ENCODE results near the gene MYO7B. TPM values are rescaled to one million over a fixed set of nuclear protein-coding genes. Genes with fewer than 3 reads are reported as not detected.

Gene MYO7B
- total RNA-seq, 2 experiments from 2014 or later: 3.3 TPM; not detected in 1

DNA sequence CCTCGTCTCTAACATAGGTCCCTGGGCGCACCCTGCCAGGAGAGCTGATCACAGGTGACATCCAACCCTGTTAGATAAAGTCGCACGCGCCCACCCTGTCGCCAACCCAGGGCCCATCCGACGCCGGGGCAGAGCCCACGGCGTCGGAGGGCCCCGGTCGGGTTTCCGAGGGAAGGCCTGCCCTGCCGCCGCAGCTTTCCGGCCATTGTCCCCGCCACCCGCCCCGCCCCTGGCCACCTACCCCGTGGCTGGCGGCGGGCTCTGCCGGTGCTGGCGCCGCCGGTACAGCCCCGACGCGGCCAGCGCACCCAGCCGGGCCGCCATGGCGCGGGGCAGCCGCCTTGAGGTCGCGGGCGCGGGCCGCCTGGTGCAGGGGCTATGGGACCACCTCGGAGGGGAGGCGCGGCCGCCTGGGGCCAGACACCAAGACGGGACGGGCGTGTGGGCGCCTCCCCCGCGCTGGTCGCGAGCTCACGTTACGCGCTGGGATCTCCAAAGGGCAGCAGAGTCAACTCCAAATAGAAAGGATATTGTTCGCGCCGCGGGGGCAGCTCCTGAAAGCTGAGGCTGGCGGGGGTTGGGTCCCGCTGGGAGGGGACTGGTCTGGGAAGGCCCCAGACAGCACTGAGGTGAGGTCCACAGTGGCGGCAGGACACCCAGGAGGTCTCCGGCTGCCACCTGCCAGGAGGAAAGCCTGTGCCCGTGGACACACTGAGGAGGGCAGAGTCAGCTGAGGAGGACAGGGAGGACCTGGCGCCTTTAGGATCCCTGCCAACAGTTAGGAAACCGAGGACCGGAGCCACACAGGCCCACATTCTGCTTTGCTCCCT is 128.8 kb downstream of the MYO7B start:
- no peaks in the 10 kb centered on the region; the same call in 1 of the 2 replicates for H3K9me3 ChIP-seq (ENCODE audit: low read length)
- CTCF ChIA-PET (ENCODE audit: unreplicated experiment): no interaction called here
- no peak overlapping the region for H3K4me2 ChIP-seq (ENCODE audit: low read length)
- no peak overlapping the region for H3K4me3 ChIP-seq (ENCODE audit: low read depth, low read length, poor library complexity, severe bottlenecking)
- no peaks in the 10 kb centered on the region for H3K36me3 ChIP-seq (ENCODE audit: insufficient read depth, low read length)
- no peaks in the 10 kb centered on the region for H3K9me2 ChIP-seq (ENCODE audit: insufficient read depth, low read length)
- H3K27ac ChIP-seq (ENCODE audit: low read depth, low read length, poor library complexity, severe bottlenecking): no peak overlapping the region
- no peaks in the 10 kb centered on the region for H4K20me1 ChIP-seq (ENCODE audit: insufficient read depth, low read length)
- TF ChIP-seq EZH2phosphoT487 (IDR thresholded peaks at IDR 0.05; ENCODE audit: borderline replicate concordance, low read depth, low read length): no peak
- TF ChIP-seq, protein P1, sequence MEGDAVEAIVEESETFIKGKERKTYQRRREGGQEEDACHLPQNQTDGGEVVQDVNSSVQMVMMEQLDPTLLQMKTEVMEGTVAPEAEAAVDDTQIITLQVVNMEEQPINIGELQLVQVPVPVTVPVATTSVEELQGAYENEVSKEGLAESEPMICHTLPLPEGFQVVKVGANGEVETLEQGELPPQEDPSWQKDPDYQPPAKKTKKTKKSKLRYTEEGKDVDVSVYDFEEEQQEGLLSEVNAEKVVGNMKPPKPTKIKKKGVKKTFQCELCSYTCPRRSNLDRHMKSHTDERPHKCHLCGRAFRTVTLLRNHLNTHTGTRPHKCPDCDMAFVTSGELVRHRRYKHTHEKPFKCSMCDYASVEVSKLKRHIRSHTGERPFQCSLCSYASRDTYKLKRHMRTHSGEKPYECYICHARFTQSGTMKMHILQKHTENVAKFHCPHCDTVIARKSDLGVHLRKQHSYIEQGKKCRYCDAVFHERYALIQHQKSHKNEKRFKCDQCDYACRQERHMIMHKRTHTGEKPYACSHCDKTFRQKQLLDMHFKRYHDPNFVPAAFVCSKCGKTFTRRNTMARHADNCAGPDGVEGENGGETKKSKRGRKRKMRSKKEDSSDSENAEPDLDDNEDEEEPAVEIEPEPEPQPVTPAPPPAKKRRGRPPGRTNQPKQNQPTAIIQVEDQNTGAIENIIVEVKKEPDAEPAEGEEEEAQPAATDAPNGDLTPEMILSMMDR (conservative IDR thresholded peaks at IDR 0.05; ENCODE audit: low read length): no peak
- POLR2A ChIA-PET: interaction anchor here (0.5 kb wide), 1 partner anchor 16 kb away, joined by 3 read pairs; no protein-coding TSS in a partner anchor
- H2AFZ ChIP-seq (ENCODE audit: low read length): no peak overlapping the region
- no peak for DNase-seq (ENCODE audit: low spot score)
- no peaks in the 10 kb centered on the region for H3K79me2 ChIP-seq (ENCODE audit: insufficient read depth, low read depth, low read length)
- intact Hi-C loops (cut with micrococcal nuclease; ENCODE audit: unreplicated experiment): no loop called here
- no peaks in the 10 kb centered on the region for H3K4me1 ChIP-seq (ENCODE audit: insufficient read depth, low read length, poor library complexity, severe bottlenecking)
- no TSS peak for BruUV-seq (replicated peaks)

DNA sequence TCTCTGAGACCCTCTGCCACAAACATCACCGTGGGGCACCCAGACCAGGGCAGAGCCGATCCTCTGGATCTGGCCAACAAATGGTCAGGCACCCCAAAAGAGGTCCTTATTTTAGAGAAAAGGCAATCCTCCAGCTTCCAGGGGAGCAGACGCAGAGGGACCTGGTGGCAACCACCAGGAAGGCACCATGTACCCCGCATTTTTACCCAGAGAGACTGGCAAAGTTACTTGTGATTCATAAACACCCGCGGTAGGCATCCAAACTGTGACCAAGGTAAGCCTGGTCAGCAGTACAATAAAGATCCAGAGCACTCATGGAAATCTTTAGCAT is 129.4 kb downstream of the MYO7B start:
- no peaks in the 10 kb centered on the region for H3K79me2 ChIP-seq (ENCODE audit: insufficient read depth, low read depth, low read length)
- DNase-seq (ENCODE audit: low spot score): no peak
- ChIA-PET POLR2A (no interaction called here), CTCF (ENCODE audit: unreplicated experiment) (no interaction called here)
- H3K27ac ChIP-seq (ENCODE audit: low read depth, low read length, poor library complexity, severe bottlenecking): no peak overlapping the region
- H3K36me3 ChIP-seq (ENCODE audit: insufficient read depth, low read length): no peaks in the 10 kb centered on the region
- no peaks in the 10 kb centered on the region for H3K9me2 ChIP-seq (ENCODE audit: insufficient read depth, low read length)
- no peak overlapping the region for H3K4me3 ChIP-seq (ENCODE audit: low read depth, low read length, poor library complexity, severe bottlenecking)
- intact Hi-C loops (cut with micrococcal nuclease; ENCODE audit: unreplicated experiment): no loop called here
- no peaks in the 10 kb centered on the region for H3K4me1 ChIP-seq (ENCODE audit: insufficient read depth, low read length, poor library complexity, severe bottlenecking)
- H4K20me1 ChIP-seq (ENCODE audit: insufficient read depth, low read length): no peaks in the 10 kb centered on the region
- H3K4me2 ChIP-seq (ENCODE audit: low read length): no peak overlapping the region
- no peak overlapping the region for H2AFZ ChIP-seq (ENCODE audit: low read length)
- TF ChIP-seq EZH2phosphoT487 (IDR thresholded peaks at IDR 0.05; ENCODE audit: borderline replicate concordance, low read depth, low read length): no peak
- TF ChIP-seq, protein P1 (conservative IDR thresholded peaks at IDR 0.05; ENCODE audit: low read length): no peak
- no TSS peak for BruUV-seq (replicated peaks)
- no peaks in the 10 kb centered on the region; the same call in 1 of the 2 replicates for H3K9me3 ChIP-seq (ENCODE audit: low read length)

DNA sequence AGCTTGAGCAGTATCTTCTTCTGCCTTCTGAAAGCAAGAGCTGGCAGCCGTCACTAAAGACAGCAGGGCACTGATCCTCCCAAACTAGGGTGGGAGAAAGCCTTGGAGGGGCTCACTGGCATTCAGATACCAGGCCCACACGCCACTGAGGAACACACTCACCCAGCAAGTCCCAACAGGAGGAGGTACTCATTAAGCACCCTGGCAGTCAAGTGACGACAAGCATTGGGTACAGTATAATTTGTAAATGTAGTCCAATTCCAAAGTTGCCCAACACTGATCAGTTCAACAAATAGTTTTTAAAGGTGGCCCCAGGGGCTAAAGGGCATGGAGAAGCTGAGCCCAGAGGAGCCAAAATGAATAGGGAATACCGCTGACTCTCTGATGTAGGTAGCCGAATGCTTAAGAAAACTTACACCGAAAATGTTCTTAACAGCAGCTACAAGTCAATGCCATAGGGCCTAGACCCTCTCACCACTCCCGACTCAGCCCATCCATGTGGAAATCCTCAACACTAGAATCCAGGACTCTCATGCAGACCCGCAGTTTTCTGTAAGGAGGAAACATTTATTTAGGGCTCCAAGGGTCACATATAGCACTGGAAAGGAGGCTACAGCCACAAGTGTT is 129.9 kb downstream of the MYO7B start:
- ChIA-PET CTCF (ENCODE audit: unreplicated experiment) (no interaction called here), POLR2A (no interaction called here)
- TF ChIP-seq, protein P1 (conservative IDR thresholded peaks at IDR 0.05; ENCODE audit: low read length): no peak
- TF ChIP-seq EZH2phosphoT487 (IDR thresholded peaks at IDR 0.05; ENCODE audit: borderline replicate concordance, low read depth, low read length): no peak
- intact Hi-C loops (cut with micrococcal nuclease; ENCODE audit: unreplicated experiment): no loop called here
- no peak overlapping the region for H2AFZ ChIP-seq (ENCODE audit: low read length)
- DNase-seq (ENCODE audit: low spot score): no peak
- H3K27ac ChIP-seq (ENCODE audit: low read depth, low read length, poor library complexity, severe bottlenecking): no peak overlapping the region
- H3K4me2 ChIP-seq (ENCODE audit: low read length): no peak overlapping the region
- H4K20me1 ChIP-seq (ENCODE audit: insufficient read depth, low read length): no peaks in the 10 kb centered on the region
- H3K79me2 ChIP-seq (ENCODE audit: insufficient read depth, low read depth, low read length): no peaks in the 10 kb centered on the region
- no peaks in the 10 kb centered on the region for H3K9me2 ChIP-seq (ENCODE audit: insufficient read depth, low read length)
- H3K4me1 ChIP-seq (ENCODE audit: insufficient read depth, low read length, poor library complexity, severe bottlenecking): no peaks in the 10 kb centered on the region
- no TSS peak for BruUV-seq (replicated peaks)
- H3K4me3 ChIP-seq (ENCODE audit: low read depth, low read length, poor library complexity, severe bottlenecking): no peak overlapping the region
- H3K36me3 ChIP-seq (ENCODE audit: insufficient read depth, low read length): no peaks in the 10 kb centered on the region
- H3K9me3 ChIP-seq (ENCODE audit: low read length): no peaks in the 10 kb centered on the region
